DOHH2 (cell line): ENCODE measurements around the gene AGBL4.

Experiments used
- EZH2phosphoT487 ChIP-seq: fragments of 200-600 bp; sonication (generic); IDR thresholded peaks from 2 replicates; pipeline ENCODE4 v1.6.1; 2017; ENCODE audit warnings: borderline replicate concordance, mild to moderate bottlenecking, antibody characterized with exemption, low read length, moderate library complexity, mixed read lengths
- TF ChIP-seq, protein P1 (sequence below): fragments of 200-600 bp; sonication (generic); IDR thresholded peaks from one replicate; pipeline ENCODE4 v1.5.1; 2014; ENCODE audit warnings: antibody characterized with exemption, mild to moderate bottlenecking, low read depth, low read length; ENCODE audit not compliant: poor library complexity, severe bottlenecking

DNA sequence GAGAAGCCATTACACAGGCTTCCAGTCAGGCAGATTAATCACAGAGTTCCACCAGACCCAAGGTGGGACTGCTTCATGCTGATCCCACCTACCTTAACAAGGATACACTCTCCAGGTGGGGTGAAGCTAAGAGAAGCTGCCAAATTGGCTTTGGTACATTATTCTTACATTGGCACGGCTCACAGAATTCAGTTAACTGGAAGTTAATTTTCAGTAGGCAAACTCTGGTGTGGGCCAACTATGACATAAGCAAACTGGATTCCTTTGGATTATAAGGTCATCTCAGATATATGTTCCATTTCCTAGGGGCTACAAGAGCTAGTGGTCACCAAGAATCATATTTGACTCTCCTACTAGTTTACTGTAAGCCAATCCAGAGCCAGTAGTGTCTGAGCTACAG is 798.3 kb downstream of the AGBL4 start:
- TF ChIP-seq, protein P1, sequence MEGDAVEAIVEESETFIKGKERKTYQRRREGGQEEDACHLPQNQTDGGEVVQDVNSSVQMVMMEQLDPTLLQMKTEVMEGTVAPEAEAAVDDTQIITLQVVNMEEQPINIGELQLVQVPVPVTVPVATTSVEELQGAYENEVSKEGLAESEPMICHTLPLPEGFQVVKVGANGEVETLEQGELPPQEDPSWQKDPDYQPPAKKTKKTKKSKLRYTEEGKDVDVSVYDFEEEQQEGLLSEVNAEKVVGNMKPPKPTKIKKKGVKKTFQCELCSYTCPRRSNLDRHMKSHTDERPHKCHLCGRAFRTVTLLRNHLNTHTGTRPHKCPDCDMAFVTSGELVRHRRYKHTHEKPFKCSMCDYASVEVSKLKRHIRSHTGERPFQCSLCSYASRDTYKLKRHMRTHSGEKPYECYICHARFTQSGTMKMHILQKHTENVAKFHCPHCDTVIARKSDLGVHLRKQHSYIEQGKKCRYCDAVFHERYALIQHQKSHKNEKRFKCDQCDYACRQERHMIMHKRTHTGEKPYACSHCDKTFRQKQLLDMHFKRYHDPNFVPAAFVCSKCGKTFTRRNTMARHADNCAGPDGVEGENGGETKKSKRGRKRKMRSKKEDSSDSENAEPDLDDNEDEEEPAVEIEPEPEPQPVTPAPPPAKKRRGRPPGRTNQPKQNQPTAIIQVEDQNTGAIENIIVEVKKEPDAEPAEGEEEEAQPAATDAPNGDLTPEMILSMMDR: no peak
- TF ChIP-seq EZH2phosphoT487: no peak
